HTERT RPE-1 (cell line): ENCODE results near the gene PIK3R3.

Source experiments
- in situ Hi-C: fragments of 300-500 bp; cut with MboI; formaldehyde crosslinking; loops from 4 replicates; pipeline ENCODE4 v1.14.3; 2020; ENCODE audit warnings: low sequenced_read_pairs

The PIK3R3 gene

GRCh38 chr1:46132529-46133180 lies at the start of gene PIK3R3:
Gene PIK3R3 (minus strand): TSS chr1:46132629. CDS start chr1:46131952, 677 bp downstream.
- in situ Hi-C loops = no loop called here

- in situ Hi-C loops = no loop called here
Observed at GRCh38 chr1:46181343-46182260, 49.2 kb upstream of the PIK3R3 start.

- in situ Hi-C loops = no loop called here
Observed at GRCh38 chr1:46180082-46180616, 47.7 kb upstream of the PIK3R3 start.

- in situ Hi-C loops = no loop called here
Observed at GRCh38 chr1:46179138-46180081, 47.0 kb upstream of the PIK3R3 start.

GRCh38 chr1:46176211-46176865 lies 43.9 kb upstream of the PIK3R3 start, which contains the start of gene P3R3URF:
Gene P3R3URF (minus strand): TSS chr1:46176488. CDS start chr1:46176471, 17 bp downstream.
- in situ Hi-C loops = no loop called here

GRCh38 chr1:46175243-46175642 lies 42.8 kb upstream of the PIK3R3 start:
- in situ Hi-C loops = no loop called here

- in situ Hi-C loops = no loop called here
Observed at GRCh38 chr1:46174448-46175231, 42.2 kb upstream of the PIK3R3 start, which contains the start of gene TSPAN1. Gene TSPAN1 (plus strand): TSS chr1:46175087. CDS start chr1:46181108, 6,021 bp downstream.

- in situ Hi-C loops = no loop called here
Observed at GRCh38 chr1:46173361-46173856, 41.0 kb upstream of the PIK3R3 start.

GRCh38 chr1:46172321-46172720 lies 39.9 kb upstream of the PIK3R3 start:
- in situ Hi-C loops = no loop called here

- in situ Hi-C loops = no loop called here
Observed at GRCh38 chr1:46171871-46172270, 39.4 kb upstream of the PIK3R3 start.

GRCh38 chr1:46171351-46171750 lies 38.9 kb upstream of the PIK3R3 start:
- in situ Hi-C loops = no loop called here

- in situ Hi-C loops = no loop called here
Observed at GRCh38 chr1:46169811-46170454, 37.5 kb upstream of the PIK3R3 start.

GRCh38 chr1:46168477-46168876 lies 36.0 kb upstream of the PIK3R3 start:
- in situ Hi-C loops = no loop called here

GRCh38 chr1:46166521-46167462 lies 34.4 kb upstream of the PIK3R3 start:
- in situ Hi-C loops = no loop called here

- in situ Hi-C loops = no loop called here
Observed at GRCh38 chr1:46160212-46160611, 27.8 kb upstream of the PIK3R3 start.

GRCh38 chr1:46159516-46159915 lies 27.1 kb upstream of the PIK3R3 start:
- in situ Hi-C loops = no loop called here
